HG02884 (cell line): ENCODE measurements around the gene ZNF804B.

ENCODE experiments used
- ATAC-seq: cut with Tn5 transposase; IDR thresholded peaks from one replicate; pipeline ENCODE4 v1.9.1; 2021; ENCODE audit warnings: mild to moderate bottlenecking, moderate library complexity; ENCODE audit not compliant: unreplicated experiment

ZNF804B gene

GRCh38 chr7:89246196-89246595, 486.7 kb downstream of the ZNF804B start:
- no peak for ATAC-seq

DNA sequence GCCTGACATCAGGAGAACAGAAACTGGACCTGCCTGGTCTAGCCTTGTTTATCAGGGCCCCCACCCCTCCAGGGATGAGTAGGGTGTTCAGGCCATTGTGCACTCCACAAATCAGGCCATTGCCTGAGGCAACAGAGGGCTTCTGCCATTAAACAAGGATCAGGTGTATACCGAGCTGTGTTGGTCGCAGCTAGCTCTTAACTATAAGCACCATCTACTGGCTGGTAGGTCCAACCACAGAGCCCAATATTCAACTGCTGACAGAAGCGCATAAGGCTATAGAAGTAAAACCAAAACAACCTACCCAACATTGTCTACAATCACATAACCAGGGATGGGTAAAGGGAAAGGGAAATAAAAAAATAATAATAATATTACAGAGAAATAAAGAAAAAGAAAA, 487.7 kb downstream of the ZNF804B start:
- no peak for ATAC-seq

- no peak for ATAC-seq
Measured at GRCh38 chr7:89259085-89259484, 499.6 kb downstream of the ZNF804B start.

DNA sequence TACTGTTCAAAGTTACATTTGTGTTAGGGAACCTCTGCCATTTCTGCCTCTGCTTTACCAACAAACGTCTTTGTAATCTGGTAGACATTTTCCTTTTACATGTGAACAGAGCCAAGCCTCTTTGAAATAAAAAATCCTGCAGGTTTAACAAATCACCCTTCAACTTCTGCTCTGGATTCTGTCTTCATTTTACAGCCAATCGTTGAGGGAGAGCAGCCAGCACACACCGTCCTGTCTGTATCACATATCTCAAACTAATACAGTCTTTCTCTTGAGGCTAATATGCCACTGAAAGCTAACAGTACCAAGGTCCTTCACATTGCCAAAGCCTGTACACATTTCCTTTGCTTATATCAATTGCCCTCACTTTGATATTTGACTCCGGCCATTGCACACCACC, 504.6 kb downstream of the ZNF804B start:
- no peak for ATAC-seq

- ATAC-seq: no peak
Measured at GRCh38 chr7:89265631-89266030, 506.1 kb downstream of the ZNF804B start.

- ATAC-seq: no peak
Measured at GRCh38 chr7:89283302-89283701, 523.8 kb downstream of the ZNF804B start.

DNA sequence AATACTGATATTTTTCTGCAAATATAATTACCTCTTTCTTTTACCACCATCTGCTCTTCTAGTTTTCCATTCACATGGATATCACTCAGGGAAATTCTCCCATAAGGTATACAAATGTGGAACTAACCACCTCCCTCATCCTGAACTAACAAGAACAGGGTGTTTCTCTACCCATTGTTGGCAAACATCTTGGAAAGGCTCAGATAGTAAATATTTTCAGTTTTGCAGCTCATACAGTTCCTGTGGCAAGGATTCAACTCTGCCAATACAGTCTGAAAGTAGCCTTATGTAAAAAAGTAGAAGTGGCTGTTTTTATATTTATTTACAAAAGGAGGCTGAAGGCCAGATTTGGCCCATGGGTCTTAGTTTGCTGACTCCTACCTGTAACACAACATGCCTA, 549.0 kb downstream of the ZNF804B start:
- ATAC-seq: no peak

GRCh38 chr7:89311886-89312285, 552.4 kb downstream of the ZNF804B start:
- ATAC-seq: no peak

- no peak for ATAC-seq
Measured at GRCh38 chr7:89312551-89312950, 553.1 kb downstream of the ZNF804B start.

GRCh38 chr7:89316584-89317251, 557.2 kb downstream of the ZNF804B start:
- ATAC-seq: no peak

DNA sequence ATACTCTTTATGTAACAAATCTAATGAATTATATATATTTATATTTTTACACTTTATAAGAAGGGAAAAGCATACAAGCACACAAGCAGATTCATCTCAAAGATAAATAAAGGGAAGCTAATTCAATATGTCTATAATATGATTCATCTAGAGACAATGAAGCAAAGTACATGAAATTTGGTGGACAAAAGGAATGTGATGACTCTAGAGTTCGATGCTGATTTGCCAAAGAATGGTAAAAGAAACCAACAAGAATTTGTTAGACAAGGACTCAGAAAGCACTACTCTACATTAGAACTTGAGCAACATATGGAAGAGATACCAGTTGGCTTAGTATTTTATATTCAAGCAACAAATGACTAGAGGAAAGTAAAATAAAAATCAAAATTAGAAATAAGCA, 572.5 kb downstream of the ZNF804B start:
- no peak for ATAC-seq

GRCh38 chr7:89334797-89335196, 575.3 kb downstream of the ZNF804B start:
- no peak for ATAC-seq

- ATAC-seq: no peak
Measured at GRCh38 chr7:89335490-89335889, 576.0 kb downstream of the ZNF804B start.

DNA sequence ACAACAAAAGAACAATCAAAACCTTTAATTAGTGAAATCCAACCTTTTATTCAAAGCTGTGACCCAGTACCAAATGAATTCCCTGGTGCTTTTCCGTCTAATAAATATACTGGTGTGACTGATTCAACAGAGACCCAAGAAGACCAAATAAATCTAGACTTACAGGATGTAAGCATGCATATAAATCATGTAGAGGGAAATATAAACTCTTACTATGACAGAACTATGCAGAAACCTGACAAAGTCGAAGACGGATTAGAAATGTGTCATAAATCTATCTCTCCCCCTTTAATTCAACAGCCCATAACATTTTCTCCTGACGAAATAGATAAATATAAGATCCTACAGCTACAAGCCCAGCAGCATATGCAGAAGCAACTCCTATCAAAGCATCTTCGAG, 576.6 kb downstream of the ZNF804B start:
- no peak for ATAC-seq

DNA sequence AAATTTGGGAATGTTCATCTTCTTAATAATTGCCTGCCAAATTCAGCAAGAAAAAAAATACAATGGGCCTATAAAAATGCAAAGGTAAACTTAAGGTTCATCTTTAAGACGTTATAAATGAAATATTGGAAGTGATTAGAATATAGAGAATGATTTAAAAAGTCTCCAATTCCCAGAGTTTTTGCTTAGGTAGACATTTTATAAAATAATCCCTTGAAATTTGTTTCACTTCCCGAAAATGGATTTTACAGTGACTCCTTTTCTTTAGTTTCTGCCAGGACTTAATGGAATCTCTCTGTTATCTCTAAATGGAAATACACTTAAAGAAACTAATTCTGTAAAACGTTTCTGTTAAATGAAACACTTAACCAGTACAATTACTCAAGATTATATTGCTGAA, 580.2 kb downstream of the ZNF804B start:
- ATAC-seq: no peak

GRCh38 chr7:89357121-89357520, 597.6 kb downstream of the ZNF804B start:
- no peak for ATAC-seq

GRCh38 chr7:89377219-89377618, 617.7 kb downstream of the ZNF804B start:
- no peak for ATAC-seq

GRCh38 chr7:89385411-89385810, 625.9 kb downstream of the ZNF804B start:
- no peak for ATAC-seq
